SKM-1 treated with dmso at 0.1 percent for 144 hours (cell line): Measurements from ENCODE around the gene CHN2.
A peak's percentile ranks its signal among the peaks of the same experiment; 100 is the strongest.

Experiments
- DNase-seq: peaks from one replicate; lab custom pipeline; 2025; ENCODE audit not compliant: unreplicated experiment; lab: John Stamatoyannopoulos, UW

Gene CHN2

GRCh38 chr7:29282819-29283414, 88.3 kb downstream of the CHN2 start:
- DNase-seq = peak; percentile 45

- DNase-seq = no peak
These were observed 90.3 kb downstream of the CHN2 start for GRCh38 chr7:29284696-29285443.

- DNase-seq = peak; percentile 46
These were observed 90.8 kb downstream of the CHN2 start for GRCh38 chr7:29285444-29285793.

- no peak for DNase-seq
These were observed 91.3 kb downstream of the CHN2 start for GRCh38 chr7:29285861-29286260.

GRCh38 chr7:29287366-29287765, 92.8 kb downstream of the CHN2 start:
- DNase-seq = no peak

- no peak for DNase-seq
These were observed 93.9 kb downstream of the CHN2 start for GRCh38 chr7:29288181-29289091.

GRCh38 chr7:29289156-29290021, 94.8 kb downstream of the CHN2 start:
- DNase-seq = no peak

GRCh38 chr7:29290829-29291228, 96.3 kb downstream of the CHN2 start:
- DNase-seq = no peak

GRCh38 chr7:29291723-29292618, 97.4 kb downstream of the CHN2 start:
- no peak for DNase-seq

- DNase-seq = no peak
These were observed 98.5 kb downstream of the CHN2 start for GRCh38 chr7:29292886-29293658.

GRCh38 chr7:29296421-29296820, 101.8 kb downstream of the CHN2 start:
- no peak for DNase-seq

GRCh38 chr7:29297194-29297890, 102.8 kb downstream of the CHN2 start:
- DNase-seq = no peak

- DNase-seq = no peak
These were observed 104.5 kb downstream of the CHN2 start for GRCh38 chr7:29299086-29299485.

- no peak for DNase-seq
These were observed 105.5 kb downstream of the CHN2 start for GRCh38 chr7:29300026-29300480.

- DNase-seq = no peak
These were observed 106.1 kb downstream of the CHN2 start for GRCh38 chr7:29300649-29301048.

GRCh38 chr7:29302666-29303395, 108.3 kb downstream of the CHN2 start:
- DNase-seq = no peak

- no peak for DNase-seq
These were observed 110.2 kb downstream of the CHN2 start for GRCh38 chr7:29304756-29305155.
